ENCODE results near the gene SYT14.

DNA sequence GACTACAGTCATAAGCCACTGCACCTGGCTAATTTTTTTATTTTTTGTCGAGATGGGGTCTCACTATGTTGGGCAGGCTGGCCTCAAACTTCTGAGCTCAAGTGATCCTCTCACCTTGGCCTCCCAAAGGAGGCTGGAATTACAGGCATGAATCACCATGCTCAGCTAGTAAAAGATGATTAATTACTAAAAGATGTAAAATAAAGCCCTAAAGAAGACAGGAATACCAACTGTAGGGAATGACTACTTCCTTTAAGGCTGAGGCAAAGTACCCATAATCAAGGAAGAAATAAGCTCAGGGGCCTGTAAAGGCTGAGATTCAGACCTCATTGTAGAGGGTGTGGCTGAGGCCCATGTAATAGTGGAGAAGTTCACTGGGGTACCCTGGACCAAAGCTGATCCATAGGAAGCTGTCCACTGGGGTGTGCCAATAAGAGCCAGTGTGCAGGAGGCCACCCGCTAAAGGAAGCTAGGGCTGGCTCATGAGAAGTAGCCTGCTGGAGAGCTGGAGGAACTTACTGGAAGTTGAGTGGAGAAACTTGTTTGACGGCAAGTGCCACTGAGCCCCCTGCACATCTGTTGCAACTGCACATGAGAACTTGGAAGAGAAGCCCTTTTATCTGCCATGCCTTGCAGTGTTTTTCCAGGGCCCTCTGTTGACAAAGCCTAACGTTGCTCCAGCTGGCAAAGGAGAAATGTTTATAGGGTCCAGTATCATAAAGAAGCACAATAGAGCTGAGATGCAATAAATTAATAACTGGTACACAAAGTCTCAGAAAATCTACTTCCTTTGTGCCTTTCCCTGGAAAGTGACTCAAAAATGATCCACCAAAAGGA lies 276.8 kb downstream of the SYT14 start:
- TF ChIP-seq GATA3 (IDR thresholded peaks at IDR 0.05; ENCODE audit: low read depth, low read length) (no peak), GATA2 (IDR thresholded peaks at IDR 0.05; ENCODE audit: low read depth, low read length) (no peak)

Data from SH-SY5Y (cell line).